HEK293T (cell line): ENCODE measurements around the gene XIRP1.

Experiments
- FOXA1 ChIP-seq: fragments of 450-650 bp; IDR thresholded peaks from 2 replicates; pipeline ENCODE4 v1.6.1; 2016; ENCODE audit warnings: mild to moderate bottlenecking
- HDGF ChIP-seq: fragments of 450-650 bp; IDR thresholded peaks from 2 replicates; pipeline ENCODE4 v1.6.1; 2017; ENCODE audit warnings: antibody characterized with exemption, borderline replicate concordance

GRCh38 chr3:39237027-39237426 is 44.6 kb upstream of the XIRP1 start:
- TF ChIP-seq HDGF (no peak), FOXA1 (no peak)
